GM18909 (cell line): ENCODE data around the gene DENND2C.

Source experiments
- ATAC-seq: cut with Tn5 transposase; IDR thresholded peaks from one replicate; pipeline ENCODE4 v1.9.1; 2021; ENCODE audit warnings: mild to moderate bottlenecking; ENCODE audit not compliant: unreplicated experiment, poor library complexity

The DENND2C gene

DNA sequence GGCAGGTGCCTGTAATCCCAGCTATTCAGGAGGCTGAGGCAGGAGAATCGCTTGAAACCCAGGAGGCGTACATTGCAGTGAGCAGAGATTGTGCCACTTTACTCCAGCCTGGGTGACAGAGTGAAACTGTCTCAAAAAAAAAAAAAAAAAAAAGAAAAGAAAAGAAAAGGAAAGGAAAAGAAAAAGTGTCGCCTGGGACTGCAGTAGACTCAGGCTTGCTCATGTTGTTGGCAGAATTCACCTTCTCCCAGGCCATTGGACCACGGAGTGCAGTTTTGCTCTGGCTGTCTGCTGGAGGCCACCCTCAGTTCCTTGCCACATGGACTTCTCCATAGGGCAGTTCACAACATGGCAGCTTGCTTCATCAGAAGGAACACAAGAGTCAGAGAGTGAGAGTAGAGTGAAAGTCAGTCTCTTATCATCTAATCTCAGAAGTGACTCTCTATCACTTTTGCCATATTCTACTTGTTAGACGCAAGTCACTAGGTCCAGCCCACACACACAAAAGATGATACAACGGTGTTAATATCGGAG, 117.7 kb downstream of the DENND2C start:
- ATAC-seq, result no peak

DNA sequence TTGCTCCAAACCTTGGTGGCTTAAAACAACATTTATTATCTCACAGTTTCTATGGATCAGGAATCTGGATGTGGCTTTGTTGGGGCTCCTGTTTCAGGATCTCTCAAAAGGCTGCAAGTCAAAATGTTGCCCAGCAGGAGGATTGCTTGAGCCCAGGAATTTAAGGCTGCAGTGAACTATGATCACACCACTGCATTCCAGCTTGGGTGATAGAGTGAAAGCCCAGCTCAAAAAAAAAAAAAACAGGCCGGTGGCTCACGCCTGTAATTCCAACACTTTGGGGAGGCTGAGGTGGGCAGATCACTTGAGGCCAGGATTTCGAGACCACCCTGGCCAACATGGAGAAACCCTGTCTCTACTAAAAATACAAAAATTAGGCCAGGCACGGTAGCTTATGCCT, 118.4 kb downstream of the DENND2C start:
- ATAC-seq, result no peak

DNA sequence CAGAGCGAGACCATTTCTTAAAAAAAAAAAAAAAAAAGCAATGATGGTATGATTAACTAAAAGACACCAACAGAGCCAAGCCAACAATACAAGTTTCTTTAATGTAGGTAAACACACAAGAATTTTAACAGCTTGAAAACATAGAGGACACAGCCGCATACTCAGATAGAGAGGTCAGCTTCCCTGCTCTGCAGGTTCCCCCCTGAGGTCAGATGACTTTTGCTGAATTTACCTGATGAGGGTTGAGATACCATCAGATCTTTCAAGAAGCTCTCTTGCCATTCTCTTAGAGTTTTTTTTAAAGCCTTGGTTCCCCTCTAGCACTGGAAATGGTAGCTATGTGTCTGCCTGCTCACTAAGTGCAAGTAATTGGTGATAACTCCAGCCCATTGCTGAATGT, 119.5 kb downstream of the DENND2C start:
- ATAC-seq, result no peak

DNA sequence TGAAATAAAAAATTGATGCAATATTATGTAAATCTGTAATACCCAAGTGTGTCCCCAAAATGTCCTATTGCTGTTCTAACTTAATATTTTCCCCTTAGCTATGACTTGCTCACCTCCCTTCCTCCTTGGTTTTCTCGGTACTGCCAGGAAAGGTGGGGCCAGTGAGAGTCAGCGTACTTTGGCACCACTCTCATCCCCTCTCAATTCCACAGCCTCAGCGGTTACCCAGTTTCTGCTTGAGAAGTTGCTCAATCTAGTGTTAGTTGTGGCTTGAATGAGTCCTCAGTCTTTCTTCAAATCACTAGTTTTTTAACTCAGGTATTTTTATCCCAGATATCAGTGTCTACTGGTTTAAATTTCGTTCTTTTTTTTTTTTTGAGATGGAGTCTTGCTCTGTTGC, 120.7 kb downstream of the DENND2C start:
- no peak for ATAC-seq

DNA sequence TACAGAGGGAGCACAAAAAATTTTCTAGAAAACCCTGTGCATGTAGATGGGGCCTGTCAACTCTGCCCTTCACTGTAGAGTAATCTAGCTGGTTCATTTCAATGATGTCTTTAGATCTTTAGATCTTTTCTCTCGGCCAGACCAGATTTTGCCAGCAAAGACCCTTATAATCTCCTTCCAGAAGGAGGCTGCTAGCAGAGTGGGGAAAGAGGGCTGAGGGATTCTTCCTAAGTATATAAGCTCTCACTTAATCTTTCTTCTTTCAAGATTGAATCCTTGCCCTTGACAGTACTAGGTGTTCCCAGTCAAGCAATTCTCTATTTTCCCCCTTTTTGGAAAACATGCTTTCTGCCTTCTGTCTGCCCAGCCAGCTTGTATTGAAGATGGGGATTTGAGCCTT, 122.8 kb downstream of the DENND2C start:
- ATAC-seq, result no peak

DNA sequence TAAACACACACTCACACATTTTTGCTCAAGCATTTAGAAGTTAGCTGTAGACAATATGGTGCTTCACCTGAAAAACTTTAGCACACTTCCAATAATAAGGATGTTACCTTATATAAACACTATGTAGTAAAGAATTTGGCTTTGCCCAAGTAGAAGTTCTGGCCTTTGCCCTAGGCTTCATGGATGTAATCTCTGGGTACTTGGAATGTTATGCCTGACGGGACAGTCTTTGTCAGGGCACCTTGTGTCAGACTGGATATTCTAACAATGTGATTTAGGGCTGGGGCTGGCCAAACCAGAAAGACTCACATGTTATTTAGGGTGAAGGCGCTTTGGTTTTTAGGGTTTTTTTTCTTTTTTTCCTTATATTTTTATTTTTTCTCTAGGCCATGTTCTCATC, 124.1 kb downstream of the DENND2C start:
- ATAC-seq, result no peak

DNA sequence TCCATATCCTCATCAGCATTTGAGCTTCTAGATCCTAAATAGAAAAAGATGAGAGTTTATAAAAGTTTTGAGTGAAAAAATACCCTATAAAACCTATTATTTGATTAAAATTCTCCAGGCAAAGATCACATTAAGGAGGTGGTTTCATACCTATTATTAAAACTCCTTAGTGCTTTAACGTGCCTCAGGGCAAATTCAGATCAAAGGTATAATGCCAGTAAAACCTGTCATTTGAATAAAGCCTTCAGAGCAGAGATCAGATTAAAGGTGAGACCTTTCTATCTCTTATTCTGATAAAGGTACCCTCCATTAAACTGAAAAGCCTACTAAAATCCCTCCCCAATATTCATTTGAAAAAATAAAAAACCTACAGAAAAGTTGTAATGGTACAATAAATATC, 124.5 kb downstream of the DENND2C start:
- no peak for ATAC-seq

DNA sequence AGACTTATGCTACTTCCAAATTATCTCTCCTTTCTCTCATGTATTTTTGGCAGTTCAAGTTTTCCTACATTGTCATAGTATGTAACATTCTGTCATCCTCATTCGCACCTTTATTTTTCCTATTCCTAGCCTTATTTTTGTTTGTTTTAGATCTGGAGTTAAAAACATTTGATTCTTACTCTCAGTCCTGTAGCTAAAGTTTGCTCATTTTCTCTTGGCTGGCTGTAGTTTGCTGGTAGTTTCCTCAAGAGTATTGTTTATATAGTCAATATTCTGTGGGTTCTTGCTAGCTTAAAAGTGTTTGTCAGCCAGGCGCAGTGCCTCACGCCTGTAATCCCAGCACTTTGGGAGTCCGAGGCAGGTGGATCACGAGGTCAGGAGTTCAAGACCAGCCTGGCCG, 129.0 kb downstream of the DENND2C start:
- no peak for ATAC-seq

DNA sequence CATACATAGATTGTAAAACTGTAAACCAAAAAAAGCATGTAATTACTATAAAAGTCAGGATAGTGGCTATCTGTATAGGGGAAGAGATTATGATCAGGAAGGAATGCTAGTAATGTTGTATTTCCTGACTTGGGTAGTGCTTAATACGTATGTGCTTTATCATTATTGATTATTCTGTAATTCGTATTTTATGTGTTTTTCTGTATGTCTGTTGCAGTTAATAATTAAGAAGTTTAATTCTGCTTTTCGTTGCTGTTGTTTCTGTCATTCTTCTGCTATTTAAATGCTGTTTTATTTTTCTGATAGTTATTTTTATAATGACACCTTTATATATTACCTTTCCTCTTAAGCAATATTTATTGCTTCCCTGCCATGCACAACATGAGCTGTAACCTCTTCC, 129.6 kb downstream of the DENND2C start:
- ATAC-seq, result no peak

DNA sequence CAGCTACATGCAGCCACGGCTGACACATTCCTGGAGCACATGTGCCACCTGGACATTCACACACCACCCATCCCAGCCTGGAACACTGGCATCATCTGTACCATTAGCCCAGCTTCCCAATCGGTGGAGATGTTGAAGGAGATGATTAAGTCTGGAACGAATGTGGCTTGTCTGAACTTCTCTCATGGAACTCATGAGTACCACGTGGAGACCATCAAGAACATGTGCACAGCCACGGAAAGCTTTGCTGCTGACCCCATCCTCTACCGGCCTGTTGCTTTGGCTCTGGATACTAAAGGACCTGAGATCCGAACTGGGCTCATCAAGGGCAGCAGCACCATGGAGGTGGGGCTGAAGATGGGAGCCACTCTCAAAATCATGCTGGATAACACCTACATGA, 133.8 kb downstream of the DENND2C start:
- no peak for ATAC-seq

DNA sequence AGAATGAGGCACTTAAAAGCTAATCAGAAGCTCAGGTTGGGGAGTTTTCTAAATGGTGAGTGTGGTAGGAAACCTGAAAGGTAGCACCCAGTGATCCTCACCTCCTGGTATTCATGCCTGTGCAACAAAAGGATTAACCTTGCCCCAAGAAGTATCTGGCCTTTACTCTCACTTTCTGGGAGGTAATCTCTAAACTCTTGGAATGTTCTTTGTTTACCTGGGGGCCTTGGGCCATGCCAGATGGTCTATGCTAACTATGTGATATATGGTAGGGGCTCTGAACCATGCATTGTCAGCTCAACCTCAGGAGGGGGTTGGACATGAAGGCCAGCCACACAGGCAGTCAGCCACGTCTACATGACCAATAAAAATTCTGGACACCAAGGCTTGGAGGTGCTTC, 134.4 kb downstream of the DENND2C start:
- ATAC-seq, result no peak
